GM12878 (cell line): Measurements from ENCODE around the gene OR2T2. TPM values are rescaled to one million over a fixed set of nuclear protein-coding genes. Genes with fewer than 3 reads are reported as not detected.
"Not testable (repeated sequence)": the region's sequence is repeated elsewhere in the genome, so short reads cannot be mapped to it uniquely, and the experiment has no call there.

ENCODE experiments used
- ATAC-seq: fragments of 200-7000 bp; cut with Tn5 transposase; 3 replicates; pipeline ENCODE4 v1.9.1; 2020; ENCODE audit warnings: mild to moderate bottlenecking, moderate library complexity
- BruUV-seq: library from RNA; stranded (reverse); fragments of 400-500 nt; replicated peaks from 2 replicates; lab custom pipeline; 2021; lab: Mats Ljungman, UMichigan
- CTCF ChIA-PET: fragments of 300-600 bp; sonication (Branson Sonifier 250); formaldehyde crosslinking; extraction: SDS; loops from one replicate; lab custom pipeline; 2021; ENCODE audit warnings: inconsistent platforms; lab: Yijun Ruan, JAX
- POLR2A ChIA-PET: fragments of 350-600 bp; formaldehyde crosslinking; extraction: SDS; loops from one replicate; lab custom pipeline; 2021; ENCODE audit warnings: inconsistent platforms; lab: Charles Lee
- RAD21 ChIA-PET: fragments of 300-600 bp; sonication (Branson Sonifier 250); formaldehyde crosslinking; loops from one replicate; lab custom pipeline; 2023; ENCODE audit warnings: antibody characterized with exemption; ENCODE audit not compliant: unreplicated experiment; lab: Charles Lee
- SMC1A ChIA-PET: fragments of 300-600 bp; sonication (Branson Sonifier 250); formaldehyde crosslinking; loops from one replicate; lab custom pipeline; 2023; ENCODE audit not compliant: unreplicated experiment, uncharacterized antibody; lab: Charles Lee
- DNase-seq: peaks from one replicate; pipeline ENCODE4 v3.0.0-alpha.2; 2011; ENCODE audit warnings: low read depth, low spot score
- FAIRE-seq: peaks from 3 replicates; lab custom pipeline; 2011; peaks lifted over from hg19 to GRCh38; lab: Jason Lieb, UNC
- H2AFZ ChIP-seq: 2 replicates; pipeline ENCODE4 v1.6.0; 2011; ENCODE audit warnings: low read depth, low read length, control low read depth; ENCODE audit not compliant: control insufficient read depth
- H3K27ac ChIP-seq: 2 replicates; pipeline ENCODE4 v1.5.1; 2011; ENCODE audit warnings: control low read depth; ENCODE audit not compliant: control insufficient read depth, insufficient read depth
- H3K27me3 ChIP-seq, 2 experiments: replicated peaks in 1 of 2; 2 replicates each; pipeline versions ENCODE4 v1.6.0 to v1.6.1; 2011; ENCODE audit warnings: low read length in 1 of 2; ENCODE audit not compliant: control insufficient read depth in 2 of 2, insufficient read depth in 2 of 2
- H3K36me3 ChIP-seq, 2 experiments: 2 replicates each; pipeline ENCODE4 v1.5.1; 2011; ENCODE audit warnings: low read length in 1 of 2; ENCODE audit not compliant: control insufficient read depth in 2 of 2, insufficient read depth in 2 of 2
- H3K4me1 ChIP-seq: 2 replicates; pipeline ENCODE4 v1.6.1; 2011; ENCODE audit warnings: mild to moderate bottlenecking, low read length, moderate library complexity, mixed read lengths; ENCODE audit not compliant: control insufficient read depth, insufficient read depth
- H3K4me2 ChIP-seq: 2 replicates; pipeline ENCODE4 v1.6.0; 2011; ENCODE audit warnings: control low read depth; ENCODE audit not compliant: control insufficient read depth, insufficient read depth
- H3K4me3 ChIP-seq: fragments of 200-600 bp; sonication (generic); 2 replicates; pipeline ENCODE4 v1.5.1; 2016
- H3K79me2 ChIP-seq: 2 replicates; pipeline ENCODE4 v1.6.0; 2011; ENCODE audit warnings: low read length; ENCODE audit not compliant: control insufficient read depth, insufficient read depth
- H3K9ac ChIP-seq: 2 replicates; pipeline ENCODE4 v1.8.0; 2011; ENCODE audit warnings: low read length, control low read depth, mixed read lengths; ENCODE audit not compliant: control insufficient read depth, insufficient read depth
- H3K9me3 ChIP-seq: replicated peaks from 3 replicates; pipeline ENCODE4 v1.5.1; 2011; ENCODE audit warnings: mild to moderate bottlenecking, low read length; ENCODE audit not compliant: control insufficient read depth, insufficient read depth
- H4K20me1 ChIP-seq: 2 replicates; pipeline ENCODE4 v1.6.0; 2011; ENCODE audit not compliant: control insufficient read depth, insufficient read depth
- BHLHE40 ChIP-seq, 2 experiments: fragments of 450-650 bp in 1 of 2; IDR thresholded peaks; 2 replicates each; pipeline ENCODE4 v1.6.1; 2011 to 2017; ENCODE audit warnings: low read depth in 2 of 2, borderline replicate concordance in 1 of 2, improper control_type of control experiment in 1 of 2, low read length in 1 of 2, mild to moderate bottlenecking in 1 of 2
- EED ChIP-seq: sonication (generic); IDR thresholded peaks from 2 replicates; pipeline ENCODE4 v1.6.1; 2016; ENCODE audit warnings: antibody characterized with exemption, low read depth
- MEF2A ChIP-seq: IDR thresholded peaks from 2 replicates; pipeline ENCODE4 v1.6.1; 2011; ENCODE audit warnings: low read depth, mild to moderate bottlenecking, low read length, moderate library complexity; ENCODE audit not compliant: insufficient read depth
- NFIC ChIP-seq: IDR thresholded peaks from 2 replicates; pipeline ENCODE4 v1.6.1; 2012; ENCODE audit warnings: low read depth, mild to moderate bottlenecking, inconsistent platforms, low read length, moderate library complexity
- RUNX3 ChIP-seq: IDR thresholded peaks from 2 replicates; pipeline ENCODE4 v1.6.1; 2012; ENCODE audit warnings: low read length, inconsistent platforms
- TCF12 ChIP-seq: IDR thresholded peaks from 2 replicates; pipeline ENCODE4 v1.6.1; 2011; ENCODE audit warnings: low read depth, mild to moderate bottlenecking, low read length
- ZNF687 ChIP-seq: fragments of 450-650 bp; IDR thresholded peaks from 2 replicates; pipeline ENCODE4 v1.6.1; 2017; ENCODE audit warnings: mild to moderate bottlenecking, moderate library complexity
- WGBS: methylation state at CpG from one replicate; pipeline ENCODE4 v1.1.6; 2016; ENCODE audit warnings: low lambda C conversion rate; ENCODE audit not compliant: insufficient replicate concordance, insufficient coverage; ENCODE audit errors: missing lambda C conversion rate; 5-methylcytosine and 5-hydroxymethylcytosine counted together
- in situ Hi-C: fragments of 300-500 bp; cut with MboI; formaldehyde crosslinking; loops from 9 replicates; pipeline ENCODE4 v1.14.3; 2018; ENCODE audit warnings: mixed read lengths
- intact Hi-C: fragments of 100-400 bp; cut with micrococcal nuclease; formaldehyde crosslinking; loops from one replicate; pipeline ENCODE4 v1.14.2; 2022; ENCODE audit not compliant: unreplicated experiment
- polyA plus RNA-seq, 11 experiments: library from polyadenylated mRNA; depleted of rRNA in 4 of 11; unstranded in 6 of 11; stranded (reverse) in 5 of 11; fragments of >200 nt; fragmentation: Nextera tagmentation in 4 of 11; fragmentation: Illumina TruSeq in 1 of 11; extraction: Ambion mirVana in 4 of 11; extraction: Trizol in 1 of 11; gene quantifications; 1 replicate in 1 of 11; 2 replicates in 10 of 11; pipeline versions ENCODE4 v1.2.1 to v1.2.3, GENCODE V29; 2011 to 2016; ENCODE audit warnings: inconsistent platforms in 2 of 11, missing spikeins in 2 of 11, low read depth in 1 of 11
- total RNA-seq, 4 experiments: library from RNA; depleted of rRNA in 3 of 4; stranded (reverse); fragments of >200 nt in 3 of 4; fragmentation: Illumina TruSeq in 1 of 4; extraction: Trizol in 1 of 4; gene quantifications; 2 replicates each; pipeline versions ENCODE4 v1.2.1 to v1.2.3, GENCODE V29; 2013 to 2021

Gene OR2T2
- total and polyA plus RNA-seq, 10 of the 15 experiments (the other 5 are each of a cell fraction or from before 2014, with no cell fraction given), result 0.07 to 7.0 (median 1.2) TPM

- intact Hi-C loops, H3K79me2 ChIP-seq, POLR2A ChIA-PET, H3K27ac ChIP-seq, H3K9ac ChIP-seq, BruUV-seq, H2AFZ ChIP-seq, H4K20me1 ChIP-seq, H3K4me2 ChIP-seq, H3K27me3 ChIP-seq, FAIRE-seq, H3K4me3 ChIP-seq, H3K36me3 ChIP-seq, RAD21 ChIA-PET, DNase-seq, H3K9me3 ChIP-seq: not testable (repeated sequence)
- peak; percentile 63 for ATAC-seq
- SMC1A ChIA-PET, result interaction anchor here (3.2 kb wide), 1 partner anchor 32 kb away, joined by 8 read pairs; no protein-coding TSS in a partner anchor
- CTCF ChIA-PET, result interaction anchor here (1.1 kb wide), 1 partner anchor 34 kb away, joined by 4 read pairs; no protein-coding TSS in a partner anchor
- H3K4me1 ChIP-seq, result peaks cover 14% of the 10 kb centered on the region
- in situ Hi-C loops, result loop anchor here (25.0 kb wide), 1 partner anchor 1076 kb away; no protein-coding TSS in a partner anchor
- 30% methylated on average over 1 of the region's 1 CpG for WGBS
- TF ChIP-seq TCF12, result peak; percentile 41; the same call in 1 of the 2 replicates
- peak; percentile 19; the same call in 1 of the 2 replicates for TF ChIP-seq EED
- TF ChIP-seq NFIC, result 0 out of 2 replicates have a peak, but pooled peaks have one; percentile 14
- peak; percentile 19; the same call in 1 of the 2 replicates for TF ChIP-seq MEF2A
Measured at GRCh38 chr1:248438668-248439067, 6.8 kb upstream of the OR2T2 start.

- FAIRE-seq, intact Hi-C loops, POLR2A ChIA-PET, H2AFZ ChIP-seq, RAD21 ChIA-PET, H4K20me1 ChIP-seq: not testable (repeated sequence)
- SMC1A ChIA-PET, result interaction anchor here (3.2 kb wide), 1 partner anchor 32 kb away, joined by 8 read pairs; no protein-coding TSS in a partner anchor
- TF ChIP-seq ZNF687 (peak; percentile 73; the same call in 1 of the 2 replicates), RUNX3 (peak; percentile 60), BHLHE40 (IDR thresholded peaks at IDR 0.05; ENCODE audit: borderline replicate concordance in 1 of 2, low read depth in 2 of 2, low read length in 1 of 2) (peak in 1 of 2 experiments; percentile 44; a peak in 1 of 4 replicates)
- TF ChIP-seq, all 136 proteins: peak for 3; not testable (repeated sequence) for 133
- H3K79me2 ChIP-seq, H3K36me3 ChIP-seq, CTCF ChIA-PET, BruUV-seq, DNase-seq, H3K4me2 ChIP-seq, H3K9me3 ChIP-seq, H3K9ac ChIP-seq, H3K4me3 ChIP-seq, H3K27me3 ChIP-seq: not testable (repeated sequence)
- ATAC-seq, result peak; percentile 54
- Histone ChIP-seq H3K27ac (peak overlapping the region; percentile 25; the same call in 1 of the 2 replicates), H3K4me1 (peaks cover 14% of the 10 kb centered on the region)
- WGBS, result 29% methylated on average over 5 of the region's 5 CpGs
- in situ Hi-C loops, result loop anchor here (25.0 kb wide), 1 partner anchor 1077 kb away; no protein-coding TSS in a partner anchor
Measured at GRCh38 chr1:248439283-248439682, 6.2 kb upstream of the OR2T2 start.
